GM18867 (cell line): ENCODE measurements around the gene EEF1AKMT1.
"Not testable (repeated sequence)": the region's sequence is repeated elsewhere in the genome, so short reads cannot be mapped to it uniquely, and the experiment has no call there.

Experiments
- ATAC-seq: cut with Tn5 transposase; IDR thresholded peaks from one replicate; pipeline ENCODE4 v1.9.1; 2021; ENCODE audit warnings: mild to moderate bottlenecking, moderate library complexity; ENCODE audit not compliant: unreplicated experiment

EEF1AKMT1 gene

DNA sequence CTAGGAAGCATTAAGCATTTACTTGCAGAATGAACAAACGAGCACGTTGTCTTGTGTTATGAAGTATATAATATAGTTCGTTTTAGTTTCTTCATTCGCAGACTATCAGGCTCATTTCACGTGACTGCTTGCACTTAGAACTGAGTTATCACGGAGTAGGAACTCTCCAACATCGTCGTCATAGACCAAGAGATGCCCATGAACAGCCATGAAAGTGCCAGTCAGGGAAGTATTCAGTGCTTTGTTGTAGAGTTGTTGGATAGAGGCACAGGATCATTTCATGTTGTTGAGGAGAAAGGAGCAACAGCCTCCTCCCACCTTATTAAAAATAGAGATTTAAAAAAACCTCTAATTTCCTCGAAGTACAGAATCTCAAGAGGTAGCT, 71.2 kb downstream of the EEF1AKMT1 start:
- ATAC-seq, result no peak

DNA sequence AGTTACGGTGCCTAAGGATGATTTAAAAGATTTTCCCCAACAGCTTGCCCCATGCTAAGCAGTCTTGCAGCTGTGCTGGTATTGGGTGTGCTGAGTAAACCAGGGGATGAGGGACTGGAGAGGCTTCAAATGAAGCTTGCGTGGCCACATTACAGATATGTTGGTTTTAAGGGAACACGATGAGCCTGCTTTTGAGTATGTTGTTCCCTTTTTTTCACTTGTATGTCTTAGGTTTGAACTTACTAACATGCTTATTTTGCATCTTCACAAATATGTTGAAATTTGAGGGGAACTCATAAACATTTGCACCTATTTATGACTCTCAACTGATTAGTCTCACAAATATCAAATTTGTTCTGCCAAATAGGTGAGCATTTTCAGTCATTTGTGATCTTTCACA, 72.3 kb downstream of the EEF1AKMT1 start:
- no peak for ATAC-seq

- ATAC-seq, result no peak
These were observed 73.5 kb downstream of the EEF1AKMT1 start for GRCh38 chr13:20700288-20700687.

DNA sequence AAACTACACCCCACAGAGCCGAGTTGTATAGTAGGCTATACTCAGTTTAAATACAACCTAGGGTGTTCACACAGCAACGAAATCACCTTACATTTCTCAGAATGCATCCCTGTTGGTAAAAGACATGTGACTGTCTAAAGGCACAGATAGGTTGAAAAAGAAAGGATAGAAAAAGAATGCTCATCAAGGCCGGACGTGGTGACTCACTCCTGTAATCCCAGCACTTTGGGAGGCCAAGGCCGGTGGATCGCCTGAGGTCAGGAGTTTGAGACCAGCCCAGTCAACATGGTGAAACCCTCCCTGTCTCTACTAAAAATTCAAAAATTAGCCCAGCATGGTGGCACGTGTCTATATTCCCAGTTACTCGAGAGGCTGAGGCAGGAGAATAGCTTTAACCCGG, 74.0 kb downstream of the EEF1AKMT1 start:
- ATAC-seq, result no peak

- no peak for ATAC-seq
These were observed 77.7 kb downstream of the EEF1AKMT1 start for GRCh38 chr13:20696073-20696472.

DNA sequence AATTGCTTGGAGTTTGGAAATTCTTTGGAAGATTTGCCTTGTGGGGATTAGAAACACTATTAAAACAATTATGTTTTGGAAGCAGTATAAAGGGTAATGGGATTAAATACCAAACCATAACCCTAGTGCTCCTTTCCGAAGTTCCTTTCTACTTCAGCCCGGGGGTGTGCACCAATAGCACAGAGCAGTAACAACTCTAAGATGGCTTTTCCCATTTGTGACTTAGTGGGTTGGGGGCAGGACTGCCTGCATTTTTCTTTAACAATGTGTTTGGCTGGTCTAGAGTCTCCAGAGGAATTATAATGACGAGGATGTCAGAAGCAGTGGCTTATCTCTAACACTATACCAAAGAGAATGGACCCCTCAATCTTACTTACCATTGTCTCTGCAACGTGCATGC, 82.1 kb downstream of the EEF1AKMT1 start:
- ATAC-seq, result no peak

- ATAC-seq, result no peak
These were observed 84.5 kb downstream of the EEF1AKMT1 start for GRCh38 chr13:20689291-20689690.

- no peak for ATAC-seq
These were observed 86.7 kb downstream of the EEF1AKMT1 start for GRCh38 chr13:20686863-20687579.

GRCh38 chr13:20686167-20686566, 87.6 kb downstream of the EEF1AKMT1 start:
- no peak for ATAC-seq

DNA sequence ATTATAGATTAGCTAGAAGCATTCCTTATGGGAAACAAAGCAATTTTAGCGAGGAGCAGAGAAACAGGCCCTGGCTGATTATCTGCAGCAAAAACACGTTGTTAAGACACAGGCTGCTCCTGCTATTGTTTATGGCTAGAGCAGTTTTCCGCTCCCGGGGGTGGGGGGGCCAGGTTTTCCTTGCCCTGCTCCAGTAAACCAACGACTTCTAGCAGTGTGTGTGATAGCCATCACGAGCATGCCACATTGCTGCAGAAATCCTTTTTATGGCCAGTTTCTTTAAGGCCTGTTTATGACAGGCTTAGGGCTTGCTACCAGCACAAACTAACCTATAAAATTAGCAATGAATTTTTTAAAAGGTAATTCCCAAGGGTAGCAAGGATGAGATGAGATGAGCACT, 88.7 kb downstream of the EEF1AKMT1 start:
- ATAC-seq, result no peak

DNA sequence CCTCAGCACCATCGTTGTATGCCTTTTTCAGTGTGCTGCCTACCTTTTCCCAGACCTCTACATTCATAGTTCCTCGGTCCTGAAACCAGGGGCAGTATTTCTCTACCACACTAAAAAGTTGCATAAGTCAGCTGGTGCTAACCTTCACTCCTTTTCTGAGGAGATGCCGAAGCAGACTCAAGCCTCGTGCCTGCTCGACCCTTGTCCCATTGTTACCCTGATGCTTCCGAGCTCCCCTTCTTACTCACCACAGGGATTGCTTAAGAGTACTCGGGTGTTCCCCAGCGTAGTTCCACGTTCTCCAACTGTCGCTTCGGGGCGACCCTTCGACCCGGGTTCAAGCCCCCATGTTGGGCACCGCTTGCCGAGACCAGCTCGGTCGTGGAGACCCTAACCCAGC, 89.2 kb downstream of the EEF1AKMT1 start:
- no peak for ATAC-seq

DNA sequence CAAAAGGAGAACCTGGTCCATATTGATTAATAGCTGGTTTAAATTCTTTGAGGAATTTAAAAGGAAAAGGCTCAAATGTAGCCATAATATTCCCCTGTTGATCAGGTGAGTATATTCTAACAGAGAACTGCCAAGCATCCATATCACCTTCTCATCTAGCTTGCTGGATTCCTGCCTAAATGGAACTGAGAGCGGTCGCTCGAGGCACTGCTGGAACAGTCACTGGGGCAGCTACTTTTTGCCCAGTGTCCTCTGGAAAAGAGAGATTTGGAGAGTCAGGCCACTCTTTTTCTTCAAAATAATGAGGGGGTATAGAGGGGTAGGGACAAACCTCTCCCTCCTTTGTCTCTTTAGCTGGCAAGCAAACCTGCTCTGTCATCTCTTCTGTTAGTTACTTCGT, 89.7 kb downstream of the EEF1AKMT1 start:
- ATAC-seq, result no peak

GRCh38 chr13:20682061-20682460, 91.7 kb downstream of the EEF1AKMT1 start:
- no peak for ATAC-seq

- ATAC-seq, result not testable (repeated sequence)
These were observed 92.3 kb downstream of the EEF1AKMT1 start for GRCh38 chr13:20681481-20681880.

GRCh38 chr13:20680416-20681080, 93.2 kb downstream of the EEF1AKMT1 start:
- ATAC-seq, result no peak

DNA sequence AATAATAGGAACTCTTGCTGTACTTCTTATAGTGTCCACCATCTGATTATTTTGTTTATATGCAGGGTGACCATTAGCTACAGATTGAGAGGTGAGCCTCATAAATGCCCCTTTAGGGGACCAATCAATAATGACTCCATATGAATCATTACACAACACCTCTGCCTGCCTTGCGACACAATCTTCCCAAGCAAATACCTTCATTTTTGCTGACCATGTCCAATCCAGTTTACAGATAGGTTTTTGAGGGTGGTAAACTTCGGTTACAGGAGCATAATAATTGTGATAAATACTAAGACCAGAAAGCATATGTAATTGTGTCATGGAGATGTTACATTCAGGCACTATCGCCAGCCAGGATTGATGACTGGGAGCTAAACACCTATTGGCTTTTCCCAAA, 93.9 kb downstream of the EEF1AKMT1 start:
- ATAC-seq, result no peak
